ENCODE data around the gene METTL26.

The METTL26 gene

GRCh38 chr16:636206-637080 is at the start of gene METTL26:
METTL26 (minus strand) TSS chr16:636305; CDS start chr16:636290, 15 bp downstream.
- peaks cover 4% of the 10 kb centered on the region; the same call in 1 of the 2 replicates for H3K36me3 ChIP-seq (ENCODE audit: control insufficient read depth, insufficient read depth, low read length)
- no peaks in the 10 kb centered on the region for H3K27me3 ChIP-seq (replicated peaks; ENCODE audit: control insufficient read depth, insufficient read depth, low read length)
- TF ChIP-seq CTCF (IDR thresholded peaks at IDR 0.05; ENCODE audit: insufficient read depth, low read length, poor library complexity, severe bottlenecking) = no peak
- H3K4me3 ChIP-seq (replicated peaks; ENCODE audit: low read depth, low read length) = peak within 1 kb of the TSS; percentile 86
- peak; percentile 93 for DNase-seq (ENCODE audit: extremely low read depth, insufficient read length)

GRCh38 chr16:684961-685696 is 49.0 kb upstream of the METTL26 start:
- no peak for TF ChIP-seq CTCF (IDR thresholded peaks at IDR 0.05; ENCODE audit: insufficient read depth, low read length, poor library complexity, severe bottlenecking)
- DNase-seq (ENCODE audit: extremely low read depth, insufficient read length) = no peak
- Histone ChIP-seq H3K4me3 (replicated peaks; ENCODE audit: low read depth, low read length) (no peak overlapping the region), H3K27me3 (replicated peaks; ENCODE audit: control insufficient read depth, insufficient read depth, low read length) (no peaks in the 10 kb centered on the region), H3K36me3 (ENCODE audit: control insufficient read depth, insufficient read depth, low read length) (peaks cover 37% of the 10 kb centered on the region)

- peak within 1 kb of the TSS; percentile 77 for H3K4me3 ChIP-seq (replicated peaks; ENCODE audit: low read depth, low read length)
- no peaks in the 10 kb centered on the region for H3K27me3 ChIP-seq (replicated peaks; ENCODE audit: control insufficient read depth, insufficient read depth, low read length)
- peaks cover 37% of the 10 kb centered on the region for H3K36me3 ChIP-seq (ENCODE audit: control insufficient read depth, insufficient read depth, low read length)
- peak; percentile 97 for DNase-seq (ENCODE audit: extremely low read depth, insufficient read length)
- no peak for TF ChIP-seq CTCF (IDR thresholded peaks at IDR 0.05; ENCODE audit: insufficient read depth, low read length, poor library complexity, severe bottlenecking)
These were observed 48.1 kb upstream of the METTL26 start, which contains the start of gene JMJD8 for GRCh38 chr16:684071-684794. JMJD8 (minus strand) TSS chr16:684334; CDS start chr16:684319, 15 bp downstream.

GRCh38 chr16:683396-684070 is 47.4 kb upstream of the METTL26 start:
- H3K4me3 ChIP-seq (replicated peaks; ENCODE audit: low read depth, low read length) = peak overlapping the region; percentile 77
- DNase-seq (ENCODE audit: extremely low read depth, insufficient read length) = no peak
- no peaks in the 10 kb centered on the region for H3K27me3 ChIP-seq (replicated peaks; ENCODE audit: control insufficient read depth, insufficient read depth, low read length)
- H3K36me3 ChIP-seq (ENCODE audit: control insufficient read depth, insufficient read depth, low read length) = peaks cover 37% of the 10 kb centered on the region
- no peak for TF ChIP-seq CTCF (IDR thresholded peaks at IDR 0.05; ENCODE audit: insufficient read depth, low read length, poor library complexity, severe bottlenecking)

Data from GM06990 (cell line).